Fibroblast of skin of abdomen (primary cell): ENCODE results near the gene CPXM2.
"Not testable (repeated sequence)": the region's sequence is repeated elsewhere in the genome, so short reads cannot be mapped to it uniquely, and the experiment has no call there.

Source experiments
- DNase-seq: peaks from one replicate; pipeline ENCODE4 v3.0.0-alpha.2; 2013

The CPXM2 gene

DNA sequence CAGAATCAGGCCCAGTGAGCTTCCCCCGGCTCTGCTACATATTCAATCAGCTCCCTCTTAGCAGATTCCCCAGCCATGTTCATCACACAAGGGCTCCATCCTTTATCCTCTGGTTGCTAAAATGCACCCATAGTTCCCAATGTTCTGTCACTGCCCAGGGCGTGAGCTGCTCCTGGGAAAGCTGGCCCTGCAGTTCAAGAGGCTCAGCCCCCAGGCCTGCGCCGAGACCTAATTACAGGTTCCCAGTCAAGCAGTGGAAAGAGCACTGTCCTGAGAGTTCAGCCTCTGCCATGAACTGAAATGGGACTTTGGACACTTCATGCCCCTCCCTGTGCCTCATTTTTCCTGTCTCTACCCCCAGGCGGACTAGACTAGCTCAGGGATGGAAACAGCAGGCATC is 149.9 kb downstream of the CPXM2 start:
- no peak for DNase-seq

DNA sequence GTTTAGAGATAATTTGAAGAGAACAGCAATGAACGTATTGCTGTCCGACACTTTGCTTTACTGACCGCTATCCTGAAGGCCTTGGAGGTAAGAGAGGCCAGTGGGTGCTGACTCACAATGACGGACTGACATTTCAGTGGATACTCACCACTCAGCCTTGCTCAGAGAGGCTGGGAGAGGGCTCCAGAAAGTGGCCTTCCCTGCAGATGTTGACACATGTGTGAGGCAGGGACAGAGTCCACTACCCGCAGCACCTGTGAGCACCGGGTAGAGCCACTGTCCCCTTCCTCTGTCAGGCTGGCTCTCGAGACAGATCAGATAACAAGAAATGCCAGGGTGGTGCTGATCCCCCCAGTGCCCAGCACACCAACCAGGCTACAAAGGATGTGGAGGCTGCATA is 150.5 kb downstream of the CPXM2 start:
- DNase-seq = no peak

DNA sequence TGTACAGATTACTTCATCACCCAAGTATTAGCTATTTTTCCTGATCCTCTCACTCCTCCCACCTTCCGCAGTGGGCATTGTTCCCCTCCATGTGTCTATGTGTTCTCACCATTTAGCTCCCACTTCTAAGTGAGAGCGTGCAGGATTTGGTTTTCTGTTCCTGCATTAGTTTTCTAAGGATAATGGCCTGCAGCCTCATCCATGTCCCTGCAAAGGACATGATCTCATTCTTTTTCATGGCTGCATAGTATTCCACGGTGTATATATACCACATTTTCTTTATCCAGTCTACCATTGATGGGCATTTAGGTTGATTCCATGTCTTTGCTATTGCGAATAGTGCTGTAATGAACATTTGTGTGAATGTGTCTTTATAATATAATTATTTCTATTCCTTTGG is 154.7 kb downstream of the CPXM2 start:
- not testable (repeated sequence) for DNase-seq

DNA sequence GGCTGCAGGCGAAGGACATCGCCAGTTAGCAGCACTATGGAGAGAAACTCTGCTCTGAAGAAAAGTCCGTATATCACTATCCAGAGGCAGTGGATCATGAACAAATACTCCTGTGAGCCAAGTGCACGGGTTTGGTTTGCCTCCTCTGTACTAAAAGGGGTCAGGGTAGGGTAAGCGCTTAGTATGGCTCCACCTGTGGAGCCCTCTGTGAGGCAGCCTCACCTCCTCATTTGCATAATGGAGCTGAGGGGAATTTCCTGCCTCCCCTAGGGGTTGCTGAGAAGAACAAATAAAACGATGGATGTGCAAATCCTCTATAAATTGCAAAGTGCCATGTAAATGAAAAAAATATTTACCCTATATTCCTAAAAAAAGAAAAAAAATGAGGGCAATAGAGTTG is 162.1 kb downstream of the CPXM2 start:
- no peak for DNase-seq

DNA sequence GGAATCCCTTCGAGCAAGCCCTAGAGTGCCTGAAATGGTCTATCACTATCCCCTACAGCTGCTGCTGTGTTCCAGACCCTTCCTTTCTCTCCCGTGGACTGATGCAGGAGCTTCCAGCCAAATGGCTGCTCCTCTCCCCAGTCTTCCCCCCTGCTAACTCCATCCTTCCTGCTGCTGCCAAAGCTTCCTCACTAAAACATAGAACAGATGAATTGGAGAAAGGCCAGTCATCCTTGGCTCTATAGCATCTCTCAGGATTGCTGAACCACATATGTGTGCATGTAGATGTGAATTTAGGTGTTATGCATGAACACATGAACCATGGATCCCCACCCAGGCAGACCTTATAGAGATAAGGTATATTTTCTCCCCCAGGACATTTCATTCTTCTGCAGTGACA is 164.8 kb downstream of the CPXM2 start:
- no peak for DNase-seq

DNA sequence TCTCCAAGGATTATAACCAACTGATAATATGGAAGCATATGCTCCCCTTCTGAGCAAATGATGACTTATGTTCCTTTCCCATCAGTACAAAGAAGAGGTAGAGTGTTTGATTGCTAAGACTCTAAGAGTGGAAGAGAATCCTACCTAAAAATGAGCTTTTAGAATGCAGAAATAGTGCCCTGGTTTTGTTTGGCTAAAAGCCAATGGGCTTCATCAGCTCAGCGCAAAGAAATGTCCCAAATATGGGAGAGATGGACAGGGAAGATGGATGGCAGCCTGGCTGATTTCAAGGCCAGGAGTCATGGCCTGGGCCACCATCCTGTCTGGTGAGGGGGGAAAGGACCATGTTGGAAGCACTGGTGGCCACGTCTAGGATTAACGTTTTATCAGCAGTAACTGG is 165.2 kb downstream of the CPXM2 start:
- no peak for DNase-seq

DNA sequence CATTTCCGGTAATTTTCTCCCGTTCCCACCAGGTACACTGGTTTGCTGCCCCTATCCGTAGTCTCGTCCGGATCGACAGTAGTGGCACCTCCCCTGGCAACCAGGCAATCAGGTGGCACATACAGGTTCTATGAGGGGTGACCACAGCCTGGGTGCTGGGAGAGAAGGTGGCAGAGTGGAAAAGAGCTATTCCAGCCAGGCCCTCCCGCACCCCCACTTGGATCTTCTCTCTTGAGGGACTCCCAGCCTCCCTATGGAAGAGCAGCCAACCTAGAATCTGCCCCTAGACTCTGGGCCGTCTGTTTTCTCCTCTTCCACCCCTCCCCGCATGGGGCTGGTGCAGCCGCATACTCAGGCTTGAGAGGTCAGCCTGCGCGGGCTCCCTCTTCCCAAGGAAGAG is 166.9 kb downstream of the CPXM2 start:
- no peak for DNase-seq

DNA sequence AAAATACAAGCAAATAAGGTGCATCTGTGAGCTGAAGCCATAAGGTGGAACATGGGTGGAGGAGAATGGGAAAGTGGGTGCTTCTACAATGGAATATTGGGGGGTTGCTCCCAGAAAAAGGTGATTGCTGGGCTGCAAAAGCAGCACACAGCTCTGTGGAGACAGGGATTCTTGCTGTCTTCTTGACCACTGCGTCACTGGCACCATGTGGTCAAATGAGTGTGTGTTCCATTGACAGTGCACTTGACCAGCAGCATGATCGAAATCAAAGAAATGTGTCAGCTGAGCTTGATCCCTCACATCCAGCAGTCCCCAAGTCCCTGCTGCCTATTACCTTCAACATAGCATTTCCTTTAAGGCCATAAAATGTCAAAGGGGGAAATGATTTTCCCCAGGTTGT is 169.3 kb downstream of the CPXM2 start:
- DNase-seq = no peak

DNA sequence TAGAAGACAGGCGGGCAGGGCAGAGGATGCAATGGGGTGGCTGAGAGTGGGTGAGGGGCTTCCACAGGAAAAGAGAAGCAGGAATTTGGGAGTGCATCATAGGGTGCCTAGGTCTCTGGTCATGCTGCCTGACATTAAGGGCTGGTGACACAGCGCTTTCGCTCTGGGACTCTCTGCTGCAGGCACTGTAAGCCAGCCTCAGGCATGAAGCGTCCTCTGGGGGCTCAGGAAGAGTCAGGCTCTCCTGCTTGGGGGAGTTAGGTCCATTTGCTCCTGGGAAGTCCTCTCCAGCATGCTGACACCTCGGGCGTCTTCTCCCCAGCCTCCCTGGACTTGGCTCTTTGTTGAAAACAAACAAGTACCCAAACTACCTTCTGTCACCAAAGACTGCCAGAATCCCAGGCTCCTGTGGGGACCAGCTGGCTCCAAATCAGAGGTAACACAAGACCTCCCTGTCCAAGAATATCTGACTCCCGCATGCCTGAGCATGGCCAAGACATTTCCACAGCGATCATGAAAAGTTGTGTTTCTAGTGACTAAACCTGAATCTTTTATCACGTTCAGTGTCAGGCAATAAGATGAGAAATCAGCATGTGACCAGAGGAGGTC is 170.1 kb downstream of the CPXM2 start:
- DNase-seq = no peak

DNA sequence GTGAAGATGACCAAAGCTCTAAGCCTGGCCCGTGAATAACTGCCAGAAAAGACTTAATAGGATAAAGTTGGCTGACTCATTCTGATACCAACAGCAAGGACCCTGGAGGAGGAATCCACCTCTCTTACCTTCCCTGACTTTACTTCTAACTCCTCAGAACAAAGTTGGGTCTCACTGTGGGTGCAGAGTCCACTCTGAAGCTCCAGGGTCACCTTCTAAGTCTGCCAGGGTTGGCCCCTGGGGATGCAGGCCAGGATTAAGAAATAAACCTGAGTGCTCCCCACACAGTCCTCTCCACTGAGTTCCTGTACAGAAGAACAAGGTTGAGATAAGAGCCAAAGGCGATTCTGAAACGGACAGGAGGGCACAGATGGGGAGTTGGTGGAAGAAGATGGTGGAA is 171.1 kb downstream of the CPXM2 start:
- no peak for DNase-seq

DNA sequence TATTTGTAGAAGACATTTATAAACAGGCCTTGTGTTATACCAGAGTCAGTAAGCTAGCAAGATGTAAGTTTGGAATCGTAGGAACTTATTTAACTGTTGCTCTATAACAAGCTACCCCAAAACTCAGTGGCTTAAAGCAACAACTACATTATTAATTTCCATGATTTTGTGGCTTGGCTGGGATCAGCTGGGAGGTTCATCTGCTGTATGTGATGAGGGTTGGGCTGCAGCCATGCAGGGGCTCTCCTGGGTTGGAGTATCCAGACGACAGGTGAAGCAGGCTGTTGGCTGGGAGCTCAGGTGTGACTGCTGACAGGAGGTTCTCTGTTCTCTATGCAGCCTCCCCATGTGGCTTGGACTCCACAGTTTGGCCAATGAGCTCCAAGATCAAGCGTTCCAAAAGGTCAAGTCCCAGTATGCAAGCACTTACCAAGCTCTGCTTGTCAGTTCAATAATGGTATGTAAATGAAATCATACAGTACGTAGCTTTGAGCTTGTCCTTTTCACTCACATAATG is 173.0 kb downstream of the CPXM2 start:
- DNase-seq = no peak

DNA sequence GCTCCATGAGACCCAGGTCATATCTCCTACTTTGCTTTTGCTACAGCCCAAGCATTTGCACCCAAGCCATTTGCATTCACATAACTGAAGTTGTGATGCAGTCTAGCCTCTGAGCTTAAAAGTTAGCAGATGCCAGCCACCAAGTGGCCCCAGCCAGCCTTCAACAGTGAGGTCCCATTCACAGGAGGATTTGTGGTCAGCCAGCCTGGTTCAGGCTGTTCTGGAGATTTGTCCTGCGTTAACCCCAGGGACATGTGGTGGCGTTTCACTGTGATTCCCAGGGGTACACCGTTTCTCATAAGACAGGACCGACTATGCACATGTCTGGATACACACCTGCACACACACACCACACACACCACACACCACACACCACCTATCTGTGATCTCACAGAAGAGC is 174.3 kb downstream of the CPXM2 start:
- DNase-seq = no peak

DNA sequence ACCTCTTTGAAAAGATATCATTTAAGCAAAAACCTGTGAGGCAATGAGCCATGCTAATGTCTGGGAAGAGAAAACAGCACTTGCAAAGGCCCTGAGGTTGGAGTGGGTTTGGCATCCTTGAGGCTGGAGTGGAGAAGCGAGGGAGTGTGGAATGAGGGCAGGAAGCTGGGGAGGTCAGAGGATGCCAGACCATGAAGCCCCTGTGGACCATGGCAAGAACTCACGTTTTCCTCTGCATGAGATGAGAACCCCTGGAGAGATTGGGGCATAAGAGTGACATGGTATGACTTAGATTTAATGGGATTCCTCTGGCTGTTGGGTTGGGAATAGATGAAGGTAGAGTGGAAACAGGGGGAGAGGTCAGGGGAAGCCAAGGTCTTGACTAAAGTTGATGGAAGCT is 176.1 kb downstream of the CPXM2 start:
- no peak for DNase-seq

DNA sequence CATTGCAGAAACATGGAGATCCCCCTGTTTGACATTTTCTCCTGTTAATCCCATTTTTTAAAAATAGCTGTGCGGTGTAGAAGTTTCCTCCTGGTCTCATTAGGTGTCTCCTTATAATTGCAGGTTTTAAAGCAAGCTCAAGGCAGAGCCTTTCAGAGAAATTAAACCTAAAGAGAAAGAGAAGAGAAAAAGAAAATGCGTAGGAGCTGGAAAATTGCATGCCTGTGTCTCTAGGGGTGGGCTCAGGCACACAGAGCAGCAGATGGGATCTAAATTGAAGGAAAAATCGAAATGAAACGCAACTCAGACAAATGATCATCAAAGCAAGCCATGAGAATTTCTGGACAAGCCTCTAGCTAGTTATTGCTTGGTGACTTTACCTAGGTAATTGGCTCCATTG is 185.4 kb downstream of the CPXM2 start:
- DNase-seq = no peak

DNA sequence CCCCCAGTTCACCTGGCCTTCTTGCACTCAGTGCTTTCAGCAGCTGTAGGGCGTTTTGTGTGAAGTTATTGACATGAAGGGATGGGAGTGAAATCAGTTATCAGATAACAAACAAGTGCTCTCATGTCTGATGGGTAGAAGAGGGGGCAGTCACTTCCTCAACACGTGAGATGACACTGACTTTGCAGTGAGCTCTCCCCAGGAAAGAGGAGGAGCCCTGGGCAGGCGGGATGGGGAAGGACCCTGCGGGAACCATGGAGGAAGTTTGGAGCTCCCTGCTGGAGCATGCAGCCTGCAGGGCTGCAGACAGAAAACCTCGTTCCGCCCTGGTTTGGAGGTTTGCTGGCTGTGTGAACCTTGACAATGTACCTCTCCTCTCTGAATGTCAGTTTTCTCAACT is 186.8 kb downstream of the CPXM2 start:
- no peak for DNase-seq

DNA sequence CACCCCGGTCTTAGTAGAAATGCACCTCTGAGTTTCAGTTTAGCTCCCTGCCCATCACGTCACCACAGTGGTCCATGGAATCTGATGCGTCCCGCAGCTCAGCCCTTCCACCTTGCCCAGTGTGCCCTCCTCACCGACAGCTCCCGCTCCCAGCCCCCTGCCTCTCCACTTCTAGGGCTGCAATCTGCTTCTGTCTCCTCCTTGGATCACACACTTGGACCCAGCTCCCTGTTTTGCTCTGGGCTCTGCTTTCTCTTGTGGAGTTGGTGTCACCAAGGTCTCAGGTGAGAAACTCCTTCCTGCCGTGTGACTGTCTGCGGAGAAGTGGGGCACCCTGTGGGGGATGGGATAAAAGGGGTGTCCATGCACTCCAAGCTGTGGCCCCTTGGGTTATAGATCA is 187.5 kb downstream of the CPXM2 start:
- no peak for DNase-seq

DNA sequence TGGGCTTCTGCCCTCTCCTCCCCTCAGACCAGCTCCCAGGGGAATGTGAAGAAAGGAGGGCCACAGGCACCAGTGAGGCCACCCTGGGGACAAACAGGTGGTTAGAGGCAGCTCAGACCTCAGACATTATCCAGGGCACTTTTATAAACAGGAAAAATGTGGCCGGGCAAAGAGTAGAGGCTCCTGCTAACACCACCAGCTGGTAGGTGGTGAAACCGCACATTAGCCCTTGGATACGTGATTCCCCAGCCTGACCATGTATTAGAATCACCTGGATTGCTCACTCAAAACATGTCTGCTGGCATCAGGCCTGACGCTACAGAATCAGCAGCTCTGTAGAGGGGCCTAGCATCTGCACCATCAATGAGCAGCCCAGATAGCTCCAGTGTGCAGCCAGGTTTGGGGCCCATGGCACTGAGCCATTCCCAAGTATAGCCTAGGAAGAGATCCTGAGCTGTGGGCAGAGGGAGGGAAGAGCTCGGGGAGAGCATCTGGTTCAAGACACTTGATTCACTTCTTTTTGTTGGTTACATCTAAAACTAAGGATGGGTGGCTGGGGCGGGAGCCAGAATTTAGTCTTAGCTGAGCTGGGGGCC is 188.3 kb downstream of the CPXM2 start:
- no peak for DNase-seq
